MM.1S (cell line): Measurements from ENCODE around the gene AARS1.
"Not testable (repeated sequence)": the region's sequence is repeated elsewhere in the genome, so short reads cannot be mapped to it uniquely, and the experiment has no call there.

Experiments used
- DNase-seq: peaks from one replicate; pipeline ENCODE4 v3.0.0-alpha.2; 2015
- H2AFZ ChIP-seq: fragments of 300-600 bp; sonication (generic); 2 replicates; pipeline ENCODE4 v1.6.0; 2016; ENCODE audit warnings: antibody characterized with exemption, low read length
- H3F3A ChIP-seq: fragments of 300-600 bp; sonication (generic); 2 replicates; pipeline ENCODE4 v1.6.1; 2016; ENCODE audit warnings: mild to moderate bottlenecking, antibody characterized with exemption, low read length, moderate library complexity, mixed read lengths; ENCODE audit not compliant: insufficient read depth
- H3K27ac ChIP-seq: fragments of 300-600 bp; sonication (generic); 2 replicates; pipeline ENCODE4 v1.5.1; 2016; ENCODE audit warnings: mild to moderate bottlenecking, low read length
- H3K27me3 ChIP-seq: fragments of 300-600 bp; sonication (generic); replicated peaks from 2 replicates; pipeline ENCODE4 v1.6.0; 2016; ENCODE audit warnings: low read length; ENCODE audit not compliant: insufficient read depth
- H3K36me3 ChIP-seq: fragments of 300-600 bp; sonication (generic); replicated peaks from 2 replicates; pipeline ENCODE4 v1.6.1; 2016; ENCODE audit warnings: mild to moderate bottlenecking, low read length, mixed read lengths; ENCODE audit not compliant: insufficient read depth
- H3K4me1 ChIP-seq: fragments of 300-600 bp; sonication (generic); 2 replicates; pipeline ENCODE4 v1.6.1; 2016; ENCODE audit warnings: low read length, mixed read lengths
- H3K4me2 ChIP-seq: fragments of 300-600 bp; sonication (generic); 2 replicates; pipeline ENCODE4 v1.6.0; 2016; ENCODE audit warnings: low read depth, low read length
- H3K4me3 ChIP-seq: fragments of 300-600 bp; sonication (generic); 2 replicates; pipeline ENCODE4 v1.5.1; 2016; ENCODE audit warnings: low read length, mixed read lengths
- H3K79me2 ChIP-seq: fragments of 300-600 bp; sonication (generic); 2 replicates; pipeline ENCODE4 v1.6.1; 2016; ENCODE audit warnings: mixed run types, low read length, mixed read lengths
- H3K9ac ChIP-seq: fragments of 300-600 bp; sonication (generic); 2 replicates; pipeline ENCODE4 v1.6.1; 2016; ENCODE audit warnings: low read length, mixed read lengths
- H3K9me2 ChIP-seq: fragments of 300-600 bp; sonication (generic); replicated peaks from 2 replicates; pipeline ENCODE4 v1.6.1; 2016; ENCODE audit warnings: mild to moderate bottlenecking, low read length, mixed read lengths; ENCODE audit not compliant: insufficient read depth
- H3K9me3 ChIP-seq: fragments of 300-600 bp; sonication (generic); replicated peaks from 2 replicates; pipeline ENCODE4 v1.6.1; 2016; ENCODE audit warnings: mild to moderate bottlenecking, low read length, mixed read lengths; ENCODE audit not compliant: insufficient read depth
- H4K20me1 ChIP-seq: fragments of 300-600 bp; sonication (generic); 2 replicates; pipeline ENCODE4 v1.6.1; 2016; ENCODE audit warnings: mild to moderate bottlenecking, low read length, moderate library complexity, mixed read lengths; ENCODE audit not compliant: insufficient read depth
- CTCF ChIP-seq: fragments of 300-600 bp; sonication (generic); IDR thresholded peaks from 2 replicates; pipeline ENCODE4 v1.5.1; 2016; ENCODE audit warnings: antibody characterized with exemption, low read length, mixed read lengths
- EZH2 ChIP-seq: fragments of 300-600 bp; sonication (generic); optimal IDR thresholded peaks from 2 replicates; pipeline ENCODE3; 2017; ENCODE audit warnings: low read depth, mild to moderate bottlenecking, antibody characterized with exemption, low read length, mixed read lengths
- EZH2phosphoT487 ChIP-seq: fragments of 300-600 bp; sonication (generic); IDR thresholded peaks from 2 replicates; pipeline ENCODE4 v1.6.1; 2018; ENCODE audit warnings: antibody characterized with exemption, low read length

The AARS1 gene

GRCh38 chr16:70295634-70296033 is 6.3 kb upstream of the AARS1 start:
- Histone ChIP-seq H3K79me2 (peaks cover 16% of the 10 kb centered on the region), H3K36me3 (no peaks in the 10 kb centered on the region), H3K4me2 (no peak overlapping the region), H3K27me3 (no peaks in the 10 kb centered on the region), H3K27ac (no peak overlapping the region), H3F3A (peaks cover 6% of the 10 kb centered on the region; the same call in 1 of the 2 replicates), H4K20me1 (no peaks in the 10 kb centered on the region), H3K9me3 (no peaks in the 10 kb centered on the region), H3K9me2 (no peaks in the 10 kb centered on the region), H3K4me3 (no peak overlapping the region), H3K4me1 (no peaks in the 10 kb centered on the region), H3K9ac (no peak overlapping the region), H2AFZ (no peak overlapping the region)
- TF ChIP-seq EZH2 (no peak), CTCF (no peak), EZH2phosphoT487 (no peak)
- no peak for DNase-seq

DNA sequence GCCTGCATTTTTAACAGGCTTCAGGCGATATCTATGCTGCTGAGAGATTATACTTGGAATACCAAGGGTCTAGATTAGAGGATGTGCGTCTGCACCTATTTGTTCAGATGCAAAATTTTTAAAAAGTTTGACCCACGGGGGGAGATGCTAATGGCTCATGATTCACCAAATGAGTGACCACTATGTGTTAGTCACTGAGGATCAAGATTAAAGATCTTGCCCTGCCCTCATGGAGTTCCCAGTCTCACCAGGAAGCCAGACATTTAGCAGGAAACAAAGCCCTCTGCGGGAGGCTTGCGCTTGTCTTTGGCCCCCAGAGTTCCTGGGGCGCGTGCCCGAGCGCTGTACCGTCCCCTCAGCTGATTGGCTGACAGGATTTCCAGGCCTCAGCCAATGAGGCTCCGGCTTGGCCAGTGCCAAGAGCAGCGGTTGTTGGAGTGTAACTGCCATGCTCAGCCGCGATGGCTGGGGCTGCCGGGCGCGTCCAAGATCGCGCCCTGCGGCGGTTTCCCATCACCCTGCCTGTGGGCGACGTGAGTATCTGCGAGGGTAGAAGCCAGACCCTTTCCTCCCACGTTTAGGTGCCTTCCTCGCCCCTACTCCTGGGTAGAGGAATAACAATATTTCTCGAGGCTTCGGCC is 5.2 kb upstream of the AARS1 start:
- 0 out of 2 replicates have a peak, but pooled peaks cover 2% of the 10 kb centered on the region for H3K4me1 ChIP-seq
- H3K36me3 ChIP-seq = no peaks in the 10 kb centered on the region
- peaks cover 5% of the 10 kb centered on the region for H3K79me2 ChIP-seq
- no peak overlapping the region for H2AFZ ChIP-seq
- no peaks in the 10 kb centered on the region for H4K20me1 ChIP-seq
- no peaks in the 10 kb centered on the region for H3K9me2 ChIP-seq
- TF ChIP-seq CTCF = no peak
- no peak for TF ChIP-seq EZH2
- TF ChIP-seq EZH2phosphoT487 = no peak
- no peak overlapping the region for H3K4me2 ChIP-seq
- no peak overlapping the region for H3K9ac ChIP-seq
- peaks cover 7% of the 10 kb centered on the region for H3F3A ChIP-seq
- no peak for DNase-seq
- H3K9me3 ChIP-seq = no peaks in the 10 kb centered on the region
- H3K27ac ChIP-seq = no peak overlapping the region
- no peak overlapping the region for H3K4me3 ChIP-seq
- H3K27me3 ChIP-seq = no peaks in the 10 kb centered on the region

DNA sequence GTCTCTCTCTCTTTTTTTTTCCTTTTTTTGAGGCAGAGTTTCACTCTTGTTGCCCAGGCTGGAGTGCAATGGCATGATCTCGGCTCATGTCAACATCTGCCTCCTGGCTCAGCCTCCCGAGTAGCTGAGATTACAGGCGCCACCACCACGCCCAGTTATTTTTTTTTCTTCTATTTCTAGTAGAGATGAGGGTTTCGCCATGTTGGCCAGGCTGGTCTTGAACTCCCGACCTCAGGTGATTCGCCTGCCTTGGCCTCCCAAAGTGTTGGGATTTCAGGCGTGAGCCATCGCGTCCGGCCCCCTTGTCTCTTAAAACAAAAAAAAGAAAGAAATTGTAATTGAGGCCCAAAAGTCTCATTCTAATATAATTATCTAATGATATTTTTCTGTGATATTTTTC is 2.8 kb upstream of the AARS1 start:
- H3K4me3 ChIP-seq, H3K9me3 ChIP-seq, H4K20me1 ChIP-seq, H3K27me3 ChIP-seq, H2AFZ ChIP-seq, H3K4me1 ChIP-seq, H3K27ac ChIP-seq, H3K36me3 ChIP-seq, H3K9me2 ChIP-seq, H3K9ac ChIP-seq, H3K4me2 ChIP-seq, DNase-seq: not testable (repeated sequence)
- Histone ChIP-seq H3F3A (peaks cover 14% of the 10 kb centered on the region), H3K79me2 (peaks cover 21% of the 10 kb centered on the region)

- Histone ChIP-seq H3K27ac (no peak overlapping the region), H3K9ac (no peak overlapping the region), H3K4me1 (0 out of 2 replicates have a peak, but pooled peaks cover 2% of the 10 kb centered on the region), H3K79me2 (peaks cover 29% of the 10 kb centered on the region), H3K9me2 (no peaks in the 10 kb centered on the region), H3K9me3 (no peaks in the 10 kb centered on the region), H3K4me3 (no peak overlapping the region), H2AFZ (no peak overlapping the region), H3K36me3 (no peaks in the 10 kb centered on the region), H4K20me1 (no peaks in the 10 kb centered on the region), H3F3A (peaks cover 14% of the 10 kb centered on the region), H3K27me3 (no peaks in the 10 kb centered on the region), H3K4me2 (no peak overlapping the region)
- DNase-seq = no peak
- TF ChIP-seq CTCF = no peak
- TF ChIP-seq EZH2 = no peak
- no peak for TF ChIP-seq EZH2phosphoT487
These were observed 1.7 kb upstream of the AARS1 start for GRCh38 chr16:70290949-70291519.

DNA sequence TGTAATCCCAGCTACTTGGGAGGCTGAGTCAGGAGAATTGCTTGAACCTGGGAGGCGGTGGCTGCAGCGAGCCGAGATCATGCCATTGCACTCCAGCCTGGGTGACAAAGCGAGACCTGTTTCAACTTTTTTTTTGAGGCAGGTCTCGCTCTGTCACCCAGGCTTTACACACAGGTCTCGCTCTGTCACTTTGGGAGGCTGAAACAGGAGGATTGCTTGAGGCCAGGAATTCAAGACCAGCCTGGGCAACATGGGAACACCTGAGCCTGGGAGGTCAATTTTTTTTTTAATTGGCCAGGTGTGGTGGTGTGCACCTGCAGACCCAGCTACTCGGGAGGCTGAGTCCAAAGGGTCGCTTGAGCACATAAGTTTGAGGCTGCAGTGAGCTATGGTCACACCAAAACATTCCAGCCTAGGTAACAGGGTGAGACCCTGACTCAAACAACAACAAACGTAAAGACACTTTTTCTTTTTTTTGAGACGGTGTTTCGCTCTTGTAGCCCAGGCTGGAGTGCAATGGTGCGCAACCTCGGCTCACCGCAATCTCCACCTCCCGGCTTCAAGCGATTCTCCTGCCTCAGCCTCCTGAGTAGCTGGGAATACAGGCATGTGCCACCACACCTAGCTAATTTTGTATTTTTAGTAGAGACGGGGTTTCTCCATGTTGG is 1.9 kb downstream of the AARS1 start:
- H3K27ac ChIP-seq, H2AFZ ChIP-seq, H3K36me3 ChIP-seq, DNase-seq, H3K4me1 ChIP-seq, H4K20me1 ChIP-seq, H3K9me2 ChIP-seq, H3K27me3 ChIP-seq, H3K9me3 ChIP-seq: not testable (repeated sequence)
- Histone ChIP-seq H3K9ac (peak overlapping the region; percentile 99; the same call in 1 of the 2 replicates), H3F3A (peaks cover 14% of the 10 kb centered on the region), H3K79me2 (peaks cover 64% of the 10 kb centered on the region), H3K4me3 (peak overlapping the region; percentile 91), H3K4me2 (peak overlapping the region; percentile 50; the same call in 1 of the 2 replicates)
